PC-3 (cell line): ENCODE data around the gene ZNF277. TPM values are rescaled to one million over a fixed set of nuclear protein-coding genes. Genes with fewer than 3 reads are reported as not detected.

ENCODE experiments used
- ATAC-seq: fragments of 200-7000 bp; cut with Tn5 transposase; 2 replicates; pipeline ENCODE4 v1.9.1; 2020; ENCODE audit warnings: mild to moderate bottlenecking, moderate library complexity
- BruUV-seq: library from RNA; stranded (reverse); fragments of 400-500 nt; replicated peaks from 2 replicates; lab custom pipeline; 2021; lab: Mats Ljungman, UMichigan
- CTCF ChIA-PET: fragments of 300-600 bp; sonication (Branson Sonifier 250); formaldehyde crosslinking; loops from one replicate; lab custom pipeline; 2022; ENCODE audit warnings: antibody characterized with exemption; lab: Charles Lee
- POLR2A ChIA-PET: fragments of 300-600 bp; sonication (Branson Sonifier 250); formaldehyde crosslinking; loops from one replicate; lab custom pipeline; 2022; ENCODE audit warnings: antibody characterized with exemption; ENCODE audit not compliant: unreplicated experiment; lab: Charles Lee
- DNase-seq: peaks from one replicate; pipeline ENCODE4 v3.0.0-alpha.2; 2015
- H2AFZ ChIP-seq: fragments of 300-600 bp; sonication (generic); 2 replicates; pipeline ENCODE4 v1.6.0; 2016; ENCODE audit warnings: antibody characterized with exemption, low read length
- H3F3A ChIP-seq: fragments of 300-600 bp; sonication (generic); one replicate; pipeline ENCODE4 v1.6.0; 2017; ENCODE audit warnings: antibody characterized with exemption, low read length, control low read depth, mild to moderate bottlenecking; ENCODE audit not compliant: unreplicated experiment
- H3K27ac ChIP-seq: fragments of 300-600 bp; sonication (generic); 2 replicates; pipeline ENCODE4 v1.5.1; 2016; ENCODE audit warnings: mild to moderate bottlenecking, low read length
- H3K27me3 ChIP-seq: fragments of 300-600 bp; sonication (generic); 2 replicates; pipeline ENCODE4 v1.6.1; 2016; ENCODE audit warnings: low read length, mixed read lengths
- H3K36me3 ChIP-seq: fragments of 300-600 bp; sonication (generic); 2 replicates; pipeline ENCODE4 v1.6.1; 2016; ENCODE audit warnings: low read depth, mixed run types, low read length, mixed read lengths
- H3K4me1 ChIP-seq: fragments of 300-600 bp; sonication (generic); 2 replicates; pipeline ENCODE4 v1.5.1; 2016; ENCODE audit warnings: low read length; ENCODE audit not compliant: insufficient read depth
- H3K4me2 ChIP-seq: fragments of 300-600 bp; sonication (generic); 2 replicates; pipeline ENCODE4 v1.6.0; 2016; ENCODE audit warnings: low read length
- H3K4me3 ChIP-seq: fragments of 300-600 bp; sonication (generic); 2 replicates; pipeline ENCODE4 v1.5.1; 2016; ENCODE audit warnings: mild to moderate bottlenecking, low read length, mixed read lengths
- H3K79me2 ChIP-seq: fragments of 300-600 bp; sonication (generic); 2 replicates; pipeline ENCODE4 v1.6.1; 2017; ENCODE audit warnings: low read length, mixed read lengths
- H3K9ac ChIP-seq: fragments of 300-600 bp; sonication (generic); 2 replicates; pipeline ENCODE4 v1.6.0; 2016; ENCODE audit warnings: mild to moderate bottlenecking, low read length
- H3K9me2 ChIP-seq: fragments of 300-600 bp; sonication (generic); replicated peaks from 2 replicates; pipeline ENCODE4 v1.6.1; 2016; ENCODE audit warnings: mixed run types, low read length, mixed read lengths
- H3K9me3 ChIP-seq: fragments of 300-600 bp; sonication (generic); 2 replicates; pipeline ENCODE4 v1.6.1; 2016; ENCODE audit warnings: low read length, mixed read lengths
- H4K20me1 ChIP-seq: fragments of 300-600 bp; sonication (generic); 2 replicates; pipeline ENCODE4 v1.6.1; 2016; ENCODE audit warnings: low read length, mixed read lengths
- CTCF ChIP-seq: fragments of 300-600 bp; sonication (generic); conservative IDR thresholded peaks from 2 replicates; pipeline ENCODE4 v1.5.1; 2017; ENCODE audit warnings: antibody characterized with exemption, low read depth, mild to moderate bottlenecking, low read length
- EZH2 ChIP-seq: fragments of 300-600 bp; sonication (generic); IDR thresholded peaks from one replicate; pipeline ENCODE4 v1.6.1; 2017; ENCODE audit warnings: antibody characterized with exemption, mild to moderate bottlenecking, low read length; ENCODE audit not compliant: unreplicated experiment
- EZH2phosphoT487 ChIP-seq: fragments of 300-600 bp; sonication (generic); IDR thresholded peaks from 2 replicates; pipeline ENCODE4 v1.6.1; 2018; ENCODE audit warnings: mild to moderate bottlenecking, antibody characterized with exemption, low read length, borderline replicate concordance
- intact Hi-C: fragments of 100-400 bp; cut with micrococcal nuclease; formaldehyde crosslinking; loops from 2 replicates; pipeline ENCODE4 v1.9.0; 2023
- total RNA-seq: library from RNA; depleted of rRNA; stranded (reverse); fragments of >200 nt; gene quantifications from 2 replicates; pipeline ENCODE4 v1.2.3, GENCODE V29; 2014

Gene ZNF277
- total RNA-seq, 1 experiment from 2014 or later, result 14.0 TPM

GRCh38 chr7:112176693-112177415 is 29.6 kb upstream of the ZNF277 start:
- no peaks in the 10 kb centered on the region for H3K9me3 ChIP-seq
- H3K79me2 ChIP-seq, result peaks cover 62% of the 10 kb centered on the region
- H3F3A ChIP-seq, result no peaks in the 10 kb centered on the region
- H3K9ac ChIP-seq, result no peak overlapping the region
- no TSS peak for BruUV-seq
- intact Hi-C loops, result no loop called here
- H3K4me3 ChIP-seq, result no peak overlapping the region
- no peak overlapping the region for H3K4me2 ChIP-seq
- H3K27ac ChIP-seq, result no peak overlapping the region
- CTCF ChIA-PET, result no interaction called here
- ATAC-seq (no peak), DNase-seq (no peak)
- POLR2A ChIA-PET, result no interaction called here
- H3K9me2 ChIP-seq, result no peaks in the 10 kb centered on the region
- no peaks in the 10 kb centered on the region for H3K27me3 ChIP-seq
- no peak overlapping the region for H2AFZ ChIP-seq
- no peaks in the 10 kb centered on the region for H4K20me1 ChIP-seq
- H3K4me1 ChIP-seq, result no peaks in the 10 kb centered on the region
- no peaks in the 10 kb centered on the region for H3K36me3 ChIP-seq
- no peak for TF ChIP-seq EZH2phosphoT487
- no peak for TF ChIP-seq CTCF
- TF ChIP-seq EZH2, result no peak

- H3K27ac ChIP-seq, result no peak overlapping the region
- POLR2A ChIA-PET, result no interaction called here
- BruUV-seq, result no TSS peak
- intact Hi-C loops, result no loop called here
- H3K4me1 ChIP-seq, result peaks cover 5% of the 10 kb centered on the region
- H3K27me3 ChIP-seq, result no peaks in the 10 kb centered on the region
- no peaks in the 10 kb centered on the region for H3K9me3 ChIP-seq
- CTCF ChIA-PET, result no interaction called here
- DNase-seq, result no peak
- no peaks in the 10 kb centered on the region for H3F3A ChIP-seq
- no peak overlapping the region for H2AFZ ChIP-seq
- ATAC-seq, result no peak
- no peaks in the 10 kb centered on the region for H3K9me2 ChIP-seq
- H4K20me1 ChIP-seq, result no peaks in the 10 kb centered on the region
- no peak for TF ChIP-seq EZH2
- no peak for TF ChIP-seq EZH2phosphoT487
- TF ChIP-seq CTCF, result no peak
- no peak overlapping the region for H3K4me2 ChIP-seq
- no peak overlapping the region for H3K4me3 ChIP-seq
- H3K79me2 ChIP-seq, result peaks cover 70% of the 10 kb centered on the region
- no peak overlapping the region for H3K9ac ChIP-seq
- H3K36me3 ChIP-seq, result no peaks in the 10 kb centered on the region
Measured at GRCh38 chr7:112180223-112180622, 26.3 kb upstream of the ZNF277 start.

- Histone ChIP-seq H3K9me3 (no peaks in the 10 kb centered on the region), H3K36me3 (no peaks in the 10 kb centered on the region), H3K4me2 (no peak overlapping the region), H3K9ac (no peak overlapping the region), H3K79me2 (peaks cover 84% of the 10 kb centered on the region), H3K9me2 (no peaks in the 10 kb centered on the region), H3K27me3 (no peaks in the 10 kb centered on the region), H3K4me1 (peaks cover 28% of the 10 kb centered on the region), H2AFZ (no peak overlapping the region), H3K27ac (no peak overlapping the region), H3F3A (no peaks in the 10 kb centered on the region), H4K20me1 (no peaks in the 10 kb centered on the region), H3K4me3 (no peak overlapping the region)
- DNase-seq (no peak), ATAC-seq (no peak)
- ChIA-PET CTCF (no interaction called here), POLR2A (no interaction called here)
- BruUV-seq, result no TSS peak
- intact Hi-C loops, result no loop called here
- no peak for TF ChIP-seq EZH2phosphoT487
- TF ChIP-seq EZH2, result no peak
- no peak for TF ChIP-seq CTCF
Measured at GRCh38 chr7:112182749-112183148, 23.7 kb upstream of the ZNF277 start.
